Placental pericyte (primary cell): ENCODE measurements around the gene MAP4K4. TPM values are rescaled to one million over a fixed set of nuclear protein-coding genes. Genes with fewer than 3 reads are reported as not detected.

Experiments
- total RNA-seq: library from RNA; depleted of rRNA; stranded (reverse); fragments of >200 nt; gene quantifications from 2 replicates; pipeline ENCODE4 v1.2.3, GENCODE V29; 2012

Gene MAP4K4
- total RNA-seq: 217 and 312 TPM in 2 replicates

DNA sequence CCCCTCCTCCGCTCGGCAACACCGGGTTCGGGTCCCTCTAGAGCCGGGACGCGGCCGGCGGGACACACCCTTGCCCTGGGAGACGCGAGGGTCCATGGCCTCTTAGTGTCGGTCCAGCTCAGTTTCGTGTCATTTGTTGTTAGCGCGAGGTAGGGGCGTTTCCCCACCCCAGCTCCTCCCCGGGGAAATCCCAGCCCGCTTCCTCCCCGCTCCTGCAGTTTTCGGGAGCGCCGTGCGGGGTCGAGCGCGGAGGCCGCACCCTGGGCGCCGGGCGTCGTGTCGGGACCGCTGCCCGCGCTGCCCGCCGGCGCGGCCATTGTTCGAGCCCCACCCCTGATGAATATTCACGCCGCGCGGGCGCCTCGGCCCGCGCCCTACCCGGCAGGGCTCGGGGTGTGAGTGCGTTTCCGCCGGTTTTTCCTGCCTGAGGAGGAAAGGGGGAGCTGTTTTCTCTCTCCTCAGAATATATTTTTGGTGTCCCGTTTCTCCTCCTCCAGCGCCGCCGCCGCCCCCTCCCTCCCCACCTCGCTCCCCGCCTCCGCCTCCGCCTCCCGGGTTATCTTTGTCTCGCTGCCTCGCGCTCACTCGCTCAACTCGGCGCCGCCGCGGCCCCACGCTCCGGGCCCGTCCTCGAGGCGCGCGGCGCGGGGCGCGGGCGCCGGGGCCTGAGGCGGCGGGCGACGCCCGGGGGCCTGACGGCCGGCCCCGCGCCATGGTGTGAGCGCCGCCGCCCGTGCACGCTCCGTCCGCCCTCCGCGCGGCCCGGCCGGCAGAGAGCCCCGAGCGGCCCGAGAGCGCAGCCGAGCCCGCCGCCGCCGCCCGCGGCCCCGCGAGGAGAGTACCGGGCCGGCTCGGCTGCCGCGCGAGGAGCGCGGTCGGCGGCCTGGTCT is at the start of gene MAP4K4:
TSS of gene MAP4K4 (plus strand) at position 584 of the 890 bp plus-strand sequence. CDS start 374 bp downstream, outside the sequence.

Other genes starting within 250 kb of the MAP4K4 start
- gene RFX8, start 222.6 kb upstream of the MAP4K4 start, total RNA-seq: 3.1 and 23.3 TPM in 2 replicates